Measurements from ENCODE around the gene PRELID3B.
A peak's percentile ranks its signal among the peaks of the same experiment; 100 is the strongest.

PRELID3B gene

DNA sequence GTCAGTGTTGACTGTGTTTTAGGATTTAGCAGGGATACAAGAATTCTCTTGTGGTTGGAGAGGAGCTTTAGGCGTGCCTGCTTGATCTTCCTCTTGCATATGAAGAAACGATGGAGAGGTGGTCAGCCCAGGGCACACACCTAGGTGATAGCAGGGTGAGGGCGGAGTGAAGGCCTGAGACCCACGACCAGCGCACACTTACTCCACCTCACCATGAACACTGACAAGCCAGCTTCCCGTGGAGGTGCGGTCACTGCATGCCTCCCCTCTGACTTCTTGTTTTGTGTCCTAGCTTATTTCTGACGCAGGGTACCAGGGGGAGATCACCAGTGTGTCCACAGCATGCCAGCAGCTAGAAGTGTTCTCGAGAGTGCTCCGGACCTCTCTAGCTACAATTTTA, 53.4 kb downstream of the PRELID3B start:
- Histone ChIP-seq H3K4me1 (peaks cover 17% of the 10 kb centered on the region), H3K9me3 (no peaks in the 10 kb centered on the region), H3K4me3 (ENCODE audit: low read depth, low read length) (no peak overlapping the region), H3K27me3 (no peaks in the 10 kb centered on the region), H3K36me3 (peaks cover 85% of the 10 kb centered on the region)
- no peak for DNase-seq
- TF ChIP-seq, protein P1, sequence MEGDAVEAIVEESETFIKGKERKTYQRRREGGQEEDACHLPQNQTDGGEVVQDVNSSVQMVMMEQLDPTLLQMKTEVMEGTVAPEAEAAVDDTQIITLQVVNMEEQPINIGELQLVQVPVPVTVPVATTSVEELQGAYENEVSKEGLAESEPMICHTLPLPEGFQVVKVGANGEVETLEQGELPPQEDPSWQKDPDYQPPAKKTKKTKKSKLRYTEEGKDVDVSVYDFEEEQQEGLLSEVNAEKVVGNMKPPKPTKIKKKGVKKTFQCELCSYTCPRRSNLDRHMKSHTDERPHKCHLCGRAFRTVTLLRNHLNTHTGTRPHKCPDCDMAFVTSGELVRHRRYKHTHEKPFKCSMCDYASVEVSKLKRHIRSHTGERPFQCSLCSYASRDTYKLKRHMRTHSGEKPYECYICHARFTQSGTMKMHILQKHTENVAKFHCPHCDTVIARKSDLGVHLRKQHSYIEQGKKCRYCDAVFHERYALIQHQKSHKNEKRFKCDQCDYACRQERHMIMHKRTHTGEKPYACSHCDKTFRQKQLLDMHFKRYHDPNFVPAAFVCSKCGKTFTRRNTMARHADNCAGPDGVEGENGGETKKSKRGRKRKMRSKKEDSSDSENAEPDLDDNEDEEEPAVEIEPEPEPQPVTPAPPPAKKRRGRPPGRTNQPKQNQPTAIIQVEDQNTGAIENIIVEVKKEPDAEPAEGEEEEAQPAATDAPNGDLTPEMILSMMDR (IDR thresholded peaks at IDR 0.05; ENCODE audit: low read depth, low read length) = no peak

- Histone ChIP-seq H3K4me1 (peaks cover 22% of the 10 kb centered on the region), H3K36me3 (peaks cover 78% of the 10 kb centered on the region), H3K4me3 (ENCODE audit: low read depth, low read length) (no peak overlapping the region), H3K9me3 (no peaks in the 10 kb centered on the region), H3K27me3 (no peaks in the 10 kb centered on the region)
- TF ChIP-seq, protein P1 (IDR thresholded peaks at IDR 0.05; ENCODE audit: low read depth, low read length) = no peak
- no peak for DNase-seq
Observed at GRCh38 chr20:58988565-58988882, 54.1 kb downstream of the PRELID3B start.

GRCh38 chr20:58987790-58988564, 54.6 kb downstream of the PRELID3B start:
- TF ChIP-seq, protein P1 (IDR thresholded peaks at IDR 0.05; ENCODE audit: low read depth, low read length) = no peak

GRCh38 chr20:58986968-58987517, 55.5 kb downstream of the PRELID3B start:
- Histone ChIP-seq H3K9me3 (no peaks in the 10 kb centered on the region), H3K36me3 (peaks cover 66% of the 10 kb centered on the region), H3K4me1 (peaks cover 25% of the 10 kb centered on the region), H3K4me3 (ENCODE audit: low read depth, low read length) (no peak overlapping the region), H3K27me3 (no peaks in the 10 kb centered on the region)
- TF ChIP-seq, protein P1 (IDR thresholded peaks at IDR 0.05; ENCODE audit: low read depth, low read length) = no peak
- peak; percentile 38 for DNase-seq

More at GRCh38 chr20:58987790-58988564, 54.6 kb downstream of the PRELID3B start:
- no peaks in the 10 kb centered on the region for H3K9me3 ChIP-seq
- H3K4me3 ChIP-seq (ENCODE audit: low read depth, low read length) = no peak overlapping the region
- peaks cover 22% of the 10 kb centered on the region for H3K4me1 ChIP-seq
- no peaks in the 10 kb centered on the region for H3K27me3 ChIP-seq
- no peak for DNase-seq
- peaks cover 73% of the 10 kb centered on the region for H3K36me3 ChIP-seq

DNA sequence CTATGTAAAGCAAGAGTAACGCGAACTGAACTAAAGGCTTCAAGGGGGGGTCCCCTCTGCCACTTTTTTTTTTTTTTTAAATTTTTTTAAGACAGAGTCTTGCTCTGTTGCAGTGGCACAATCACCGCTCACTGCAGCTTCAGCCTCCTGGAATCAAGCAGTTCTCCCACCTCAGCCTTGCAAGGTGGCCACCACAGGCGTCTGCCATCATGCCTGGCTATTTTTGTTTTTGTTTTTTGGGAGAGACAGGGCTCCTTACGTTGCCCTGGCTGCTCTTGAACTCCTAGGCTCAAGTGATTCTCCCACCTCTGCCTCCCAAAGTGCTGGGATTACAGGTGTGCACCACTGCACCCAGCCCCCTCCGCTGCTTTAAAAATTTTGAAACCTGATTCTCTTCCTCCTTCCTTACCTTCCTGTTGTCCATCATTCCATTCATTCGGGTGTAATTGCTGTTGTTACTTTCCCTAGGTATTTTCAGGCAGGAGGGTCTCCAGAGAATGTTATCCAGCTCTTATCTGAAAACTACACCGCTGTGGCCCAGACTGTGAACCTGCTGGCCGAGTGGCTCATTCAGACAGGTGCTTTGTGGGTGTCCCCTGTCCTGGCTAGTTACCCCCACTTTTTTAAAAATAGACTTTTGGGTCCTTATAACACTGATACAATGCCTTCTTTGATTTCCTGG, 56.2 kb downstream of the PRELID3B start:
- DNase-seq = no peak
- Histone ChIP-seq H3K27me3 (no peaks in the 10 kb centered on the region), H3K4me1 (peaks cover 25% of the 10 kb centered on the region), H3K9me3 (no peaks in the 10 kb centered on the region), H3K36me3 (peaks cover 60% of the 10 kb centered on the region), H3K4me3 (ENCODE audit: low read depth, low read length) (no peak overlapping the region)
- TF ChIP-seq, protein P1 (IDR thresholded peaks at IDR 0.05; ENCODE audit: low read depth, low read length) = no peak

GRCh38 chr20:58985656-58986055, 56.9 kb downstream of the PRELID3B start:
- Histone ChIP-seq H3K9me3 (no peaks in the 10 kb centered on the region), H3K36me3 (peaks cover 52% of the 10 kb centered on the region), H3K27me3 (no peaks in the 10 kb centered on the region), H3K4me1 (peaks cover 25% of the 10 kb centered on the region), H3K4me3 (ENCODE audit: low read depth, low read length) (no peak overlapping the region)
- no peak for DNase-seq
- TF ChIP-seq, protein P1 (IDR thresholded peaks at IDR 0.05; ENCODE audit: low read depth, low read length) = no peak

Measured in BE2C (cell line).